ENCODE results near the gene BTBD9.
"Not testable (repeated sequence)": the region's sequence is repeated elsewhere in the genome, so short reads cannot be mapped to it uniquely, and the experiment has no call there.

Gene BTBD9

GRCh38 chr6:38133932-38134703 lies 505.6 kb downstream of the BTBD9 start:
- no peak for DNase-seq

GRCh38 chr6:38131527-38131965 lies 508.2 kb downstream of the BTBD9 start:
- DNase-seq = no peak

- no peak for DNase-seq
These were observed 512.4 kb downstream of the BTBD9 start for GRCh38 chr6:38127284-38127683.

- DNase-seq = not testable (repeated sequence)
These were observed 515.4 kb downstream of the BTBD9 start for GRCh38 chr6:38124224-38124926.

GRCh38 chr6:38119516-38119915 lies 520.2 kb downstream of the BTBD9 start:
- DNase-seq = no peak

- no peak for DNase-seq
These were observed 520.9 kb downstream of the BTBD9 start for GRCh38 chr6:38118791-38119365.

Measured in activated naive CD4-positive, alpha-beta T cell treated with Interleukin-2 at 50 U/mL for 16 hours (primary cell).